ENCODE measurements around the gene MIB2.

DNA sequence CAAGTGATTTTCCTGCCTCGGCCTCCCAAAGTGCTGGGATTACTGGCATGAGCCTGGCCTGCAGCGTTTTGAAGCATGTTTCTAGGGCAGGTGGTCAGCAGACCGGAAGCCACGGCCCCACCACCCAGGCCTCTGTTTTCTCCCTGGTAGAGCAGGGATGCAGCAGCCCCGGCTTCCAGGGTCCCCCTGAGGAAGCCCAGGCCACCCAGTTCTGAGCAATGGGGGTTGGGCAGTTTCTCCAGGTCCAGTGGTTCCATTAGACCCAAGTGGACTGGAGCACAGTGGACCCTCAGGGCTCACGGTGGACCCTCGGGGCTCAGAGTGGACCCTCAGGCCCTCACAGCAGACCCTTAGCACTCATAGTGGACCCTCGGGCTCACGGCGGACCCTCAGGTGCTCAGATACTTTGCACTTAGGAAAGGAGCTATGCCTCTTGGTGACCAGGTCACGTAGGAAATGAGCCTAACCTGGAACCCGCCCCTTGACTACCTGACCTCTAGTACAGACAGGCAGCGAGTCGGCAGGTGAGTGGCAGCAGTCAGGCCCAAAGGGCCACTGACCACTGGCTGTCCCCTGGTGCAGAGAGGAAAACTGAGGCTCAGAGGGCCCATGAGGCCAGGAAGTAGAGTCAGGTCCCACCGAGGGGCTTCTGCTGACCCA, 10.8 kb upstream of the MIB2 start:
- TF ChIP-seq, protein P1, sequence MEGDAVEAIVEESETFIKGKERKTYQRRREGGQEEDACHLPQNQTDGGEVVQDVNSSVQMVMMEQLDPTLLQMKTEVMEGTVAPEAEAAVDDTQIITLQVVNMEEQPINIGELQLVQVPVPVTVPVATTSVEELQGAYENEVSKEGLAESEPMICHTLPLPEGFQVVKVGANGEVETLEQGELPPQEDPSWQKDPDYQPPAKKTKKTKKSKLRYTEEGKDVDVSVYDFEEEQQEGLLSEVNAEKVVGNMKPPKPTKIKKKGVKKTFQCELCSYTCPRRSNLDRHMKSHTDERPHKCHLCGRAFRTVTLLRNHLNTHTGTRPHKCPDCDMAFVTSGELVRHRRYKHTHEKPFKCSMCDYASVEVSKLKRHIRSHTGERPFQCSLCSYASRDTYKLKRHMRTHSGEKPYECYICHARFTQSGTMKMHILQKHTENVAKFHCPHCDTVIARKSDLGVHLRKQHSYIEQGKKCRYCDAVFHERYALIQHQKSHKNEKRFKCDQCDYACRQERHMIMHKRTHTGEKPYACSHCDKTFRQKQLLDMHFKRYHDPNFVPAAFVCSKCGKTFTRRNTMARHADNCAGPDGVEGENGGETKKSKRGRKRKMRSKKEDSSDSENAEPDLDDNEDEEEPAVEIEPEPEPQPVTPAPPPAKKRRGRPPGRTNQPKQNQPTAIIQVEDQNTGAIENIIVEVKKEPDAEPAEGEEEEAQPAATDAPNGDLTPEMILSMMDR (IDR thresholded peaks at IDR 0.05), result no peak
- TF ChIP-seq POLR2A (IDR thresholded peaks at IDR 0.05), result no peak
